K562 (cell line): Measurements from ENCODE around the gene RNF207.

Experiments used
- EZH2 ChIP-seq: IDR thresholded peaks from 2 replicates; pipeline ENCODE4 v1.6.1; 2012; ENCODE audit warnings: low read depth, mild to moderate bottlenecking, inconsistent platforms, low read length, borderline replicate concordance
- HNRNPK ChIP-seq: fragments of 200-400 bp; formaldehyde crosslinking; IDR thresholded peaks from one replicate; pipeline ENCODE4 v1.6.1; 2018; ENCODE audit warnings: mild to moderate bottlenecking, low read depth, low read length; ENCODE audit not compliant: poor library complexity, severe bottlenecking
- NFIC ChIP-seq: fragments of 450-650 bp; IDR thresholded peaks from 2 replicates; pipeline ENCODE4 v1.6.1; 2017; ENCODE audit warnings: mild to moderate bottlenecking, inconsistent platforms
- RCOR1 ChIP-seq, 2 experiments: IDR thresholded peaks; 2 replicates each; pipeline ENCODE4 v1.6.1; 2012; ENCODE audit warnings: low read depth in 2 of 2, low read length in 2 of 2, borderline replicate concordance in 1 of 2, improper control_type of control experiment in 1 of 2
- TCF3 ChIP-seq: sonication (generic); formaldehyde crosslinking; IDR thresholded peaks from 2 replicates; pipeline ENCODE4 v1.4.0; 2020; ENCODE audit warnings: mild to moderate bottlenecking, missing genetic modification reagents
- ZNF274 ChIP-seq: IDR thresholded peaks from 2 replicates; pipeline ENCODE4 v1.6.1; 2011; ENCODE audit warnings: low read depth, mild to moderate bottlenecking, low read length, moderate library complexity, borderline replicate concordance
- TF ChIP-seq, protein P1 (sequence below): fragments of 250-450 bp; sonication (Bioruptor Pico); IDR thresholded peaks from 2 replicates; pipeline ENCODE4 v1.5.0; 2022; ENCODE audit warnings: mild to moderate bottlenecking
- TF ChIP-seq, protein P2 (sequence below), 2 experiments: fragments of 450-650 bp; formaldehyde crosslinking in 1 of 2; IDR thresholded peaks; 2 replicates each; pipeline versions ENCODE4 v1.4.0 to v1.6.1; 2014 to 2020; ENCODE audit warnings: mild to moderate bottlenecking in 2 of 2, borderline replicate concordance in 1 of 2, low read depth in 1 of 2

DNA sequence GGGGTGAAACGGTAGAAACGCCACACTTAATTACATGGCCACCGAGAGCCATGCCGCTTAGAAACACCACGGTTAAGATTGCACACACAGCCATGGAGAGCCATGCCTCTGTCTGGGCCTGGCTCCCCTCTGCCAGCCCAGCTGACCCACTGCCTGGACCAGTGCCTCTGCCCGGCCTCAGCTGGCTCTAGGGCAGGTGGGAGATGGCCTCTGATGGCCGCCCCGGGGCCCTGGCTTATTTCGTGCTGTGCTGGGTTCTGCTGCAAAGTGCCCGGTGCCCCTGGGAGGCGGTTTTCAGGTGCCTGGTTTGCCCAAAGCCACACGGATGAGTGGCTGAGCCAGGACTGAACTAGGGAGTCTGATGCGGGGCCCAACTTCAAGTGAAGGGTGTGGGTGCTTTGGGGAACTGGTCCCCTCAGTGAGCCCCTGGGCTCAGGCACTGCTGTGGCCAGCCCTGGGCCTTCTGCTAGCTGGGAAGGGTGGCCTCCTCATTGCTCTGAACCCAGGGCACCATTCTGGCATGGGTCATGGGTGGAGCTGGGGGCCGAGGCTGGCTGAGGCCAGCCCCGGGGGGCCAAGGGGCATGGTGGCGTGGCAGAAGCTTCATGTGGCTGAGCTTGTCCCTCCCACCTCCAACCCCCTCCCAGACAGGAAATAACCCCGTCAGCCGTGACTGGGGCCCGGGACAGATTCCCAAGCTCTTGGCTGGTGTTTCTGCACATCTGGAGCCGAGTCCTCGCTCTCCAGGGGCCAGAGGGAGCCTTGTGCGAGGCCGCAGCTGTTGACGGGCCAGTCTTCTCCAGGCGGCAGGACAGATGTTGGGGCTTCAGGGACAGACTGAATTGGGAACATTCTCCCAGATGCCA is 56.9 kb downstream of the RNF207 start:
- TF ChIP-seq, protein P1, sequence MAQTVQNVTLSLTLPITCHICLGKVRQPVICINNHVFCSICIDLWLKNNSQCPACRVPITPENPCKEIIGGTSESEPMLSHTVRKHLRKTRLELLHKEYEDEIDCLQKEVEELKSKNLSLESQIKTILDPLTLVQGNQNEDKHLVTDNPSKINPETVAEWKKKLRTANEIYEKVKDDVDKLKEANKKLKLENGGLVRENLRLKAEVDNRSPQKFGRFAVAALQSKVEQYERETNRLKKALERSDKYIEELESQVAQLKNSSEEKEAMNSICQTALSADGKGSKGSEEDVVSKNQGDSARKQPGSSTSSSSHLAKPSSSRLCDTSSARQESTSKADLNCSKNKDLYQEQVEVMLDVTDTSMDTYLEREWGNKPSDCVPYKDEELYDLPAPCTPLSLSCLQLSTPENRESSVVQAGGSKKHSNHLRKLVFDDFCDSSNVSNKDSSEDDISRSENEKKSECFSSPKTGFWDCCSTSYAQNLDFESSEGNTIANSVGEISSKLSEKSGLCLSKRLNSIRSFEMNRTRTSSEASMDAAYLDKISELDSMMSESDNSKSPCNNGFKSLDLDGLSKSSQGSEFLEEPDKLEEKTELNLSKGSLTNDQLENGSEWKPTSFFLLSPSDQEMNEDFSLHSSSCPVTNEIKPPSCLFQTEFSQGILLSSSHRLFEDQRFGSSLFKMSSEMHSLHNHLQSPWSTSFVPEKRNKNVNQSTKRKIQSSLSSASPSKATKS (CRISPR knock-in tag), result no peak
- TF ChIP-seq NFIC (no peak), RCOR1 (IDR thresholded peaks at IDR 0.05; ENCODE audit: borderline replicate concordance in 1 of 2, low read depth in 2 of 2, low read length in 2 of 2) (no peak), HNRNPK (no peak), ZNF274 (no peak), TCF3 (CRISPR knock-in tag) (no peak), EZH2 (no peak)
- TF ChIP-seq, protein P2, sequence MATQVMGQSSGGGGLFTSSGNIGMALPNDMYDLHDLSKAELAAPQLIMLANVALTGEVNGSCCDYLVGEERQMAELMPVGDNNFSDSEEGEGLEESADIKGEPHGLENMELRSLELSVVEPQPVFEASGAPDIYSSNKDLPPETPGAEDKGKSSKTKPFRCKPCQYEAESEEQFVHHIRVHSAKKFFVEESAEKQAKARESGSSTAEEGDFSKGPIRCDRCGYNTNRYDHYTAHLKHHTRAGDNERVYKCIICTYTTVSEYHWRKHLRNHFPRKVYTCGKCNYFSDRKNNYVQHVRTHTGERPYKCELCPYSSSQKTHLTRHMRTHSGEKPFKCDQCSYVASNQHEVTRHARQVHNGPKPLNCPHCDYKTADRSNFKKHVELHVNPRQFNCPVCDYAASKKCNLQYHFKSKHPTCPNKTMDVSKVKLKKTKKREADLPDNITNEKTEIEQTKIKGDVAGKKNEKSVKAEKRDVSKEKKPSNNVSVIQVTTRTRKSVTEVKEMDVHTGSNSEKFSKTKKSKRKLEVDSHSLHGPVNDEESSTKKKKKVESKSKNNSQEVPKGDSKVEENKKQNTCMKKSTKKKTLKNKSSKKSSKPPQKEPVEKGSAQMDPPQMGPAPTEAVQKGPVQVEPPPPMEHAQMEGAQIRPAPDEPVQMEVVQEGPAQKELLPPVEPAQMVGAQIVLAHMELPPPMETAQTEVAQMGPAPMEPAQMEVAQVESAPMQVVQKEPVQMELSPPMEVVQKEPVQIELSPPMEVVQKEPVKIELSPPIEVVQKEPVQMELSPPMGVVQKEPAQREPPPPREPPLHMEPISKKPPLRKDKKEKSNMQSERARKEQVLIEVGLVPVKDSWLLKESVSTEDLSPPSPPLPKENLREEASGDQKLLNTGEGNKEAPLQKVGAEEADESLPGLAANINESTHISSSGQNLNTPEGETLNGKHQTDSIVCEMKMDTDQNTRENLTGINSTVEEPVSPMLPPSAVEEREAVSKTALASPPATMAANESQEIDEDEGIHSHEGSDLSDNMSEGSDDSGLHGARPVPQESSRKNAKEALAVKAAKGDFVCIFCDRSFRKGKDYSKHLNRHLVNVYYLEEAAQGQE (IDR thresholded peaks at IDR 0.05; ENCODE audit: borderline replicate concordance), result no peak
- TF ChIP-seq, protein P2 (CRISPR knock-in tag; IDR thresholded peaks at IDR 0.05; ENCODE audit: low read depth), result no peak
